Lower leg skin (tissue), 4 donors: Measurements from ENCODE around the gene CHRNA9. TPM values are rescaled to one million over a fixed set of nuclear protein-coding genes. Genes with fewer than 3 reads are reported as not detected.
A peak's percentile ranks its signal among the peaks of the same experiment; 100 is the strongest.

Experiments
- DNase-seq, 2 donors: peaks; one replicate each; pipeline ENCODE4 v3.0.0-alpha.2; 2019; ENCODE audit warnings: low spot score in 2 of 2
- H3K4me3 ChIP-seq: fragments of 200-600 bp; sonication (generic); 2 replicates; pipeline ENCODE4 v1.5.1; 2017; ENCODE audit warnings: mild to moderate bottlenecking, low read depth; ENCODE audit not compliant: poor library complexity, severe bottlenecking
- CTCF ChIP-seq, 3 donors: fragments of 450-650 bp; IDR thresholded peaks; one replicate each; pipeline ENCODE4 v1.5.1; 2016; ENCODE audit warnings: antibody characterized with exemption in 3 of 3, mild to moderate bottlenecking in 3 of 3, moderate library complexity in 2 of 3
- POLR2A ChIP-seq, 2 donors: fragments of 450-650 bp; IDR thresholded peaks; one replicate each; pipeline ENCODE4 v1.6.1; 2016 to 2017; ENCODE audit warnings: antibody characterized with exemption in 2 of 2, mild to moderate bottlenecking in 1 of 2, moderate library complexity in 1 of 2
- WGBS, 2 donors: methylation state at CpG; one replicate each; pipeline ENCODE4 v1.1.5; 2018; 5-methylcytosine and 5-hydroxymethylcytosine counted together
- intact Hi-C: fragments of 100-400 bp; cut with DNase I; formaldehyde crosslinking; loops from one replicate; pipeline ENCODE4 v1.15.0; 2023; ENCODE audit warnings: low total_unique reads
- total RNA-seq, 4 donors: library from RNA; depleted of rRNA; stranded (reverse); fragments of >200 nt; gene quantifications; one replicate each; pipeline ENCODE4 v1.1.0, GENCODE V29; 2016

CHRNA9 gene
- total RNA-seq, 4 donors from 2014 or later = 0.27 to 1.9 (median 1.3) TPM

- 43 to 51% methylated on average over 4 of the region's 4 CpGs for WGBS, 2 donors
- TF ChIP-seq POLR2A (IDR thresholded peaks at IDR 0.05) = no peak
- no peak for TF ChIP-seq CTCF (IDR thresholded peaks at IDR 0.05)
- H3K4me3 ChIP-seq = no peak overlapping the region
- no peak for DNase-seq
- intact Hi-C loops = loop anchor here (5.0 kb wide), 1 partner anchor 171 kb away; no protein-coding TSS in a partner anchor
Observed at GRCh38 chr4:40322811-40323210, 12.3 kb upstream of the CHRNA9 start.

GRCh38 chr4:40323866-40324265, 11.3 kb upstream of the CHRNA9 start:
- WGBS, 2 donors = 77 to 85% methylated on average over 2 of the region's 2 CpGs
- peak in 1 of 2 donors; percentile 6 for DNase-seq

GRCh38 chr4:40325406-40326019, 9.6 kb upstream of the CHRNA9 start:
- TF ChIP-seq POLR2A (IDR thresholded peaks at IDR 0.05) = no peak
- TF ChIP-seq CTCF (IDR thresholded peaks at IDR 0.05) = no peak
- WGBS, 2 donors = 5 to 8% methylated on average over 2 of the region's 2 CpGs
- H3K4me3 ChIP-seq = no peak overlapping the region
- intact Hi-C loops = no loop called here
- peak in 1 of 2 donors; percentile 8 for DNase-seq

More at GRCh38 chr4:40323866-40324265, 11.3 kb upstream of the CHRNA9 start:
- intact Hi-C loops = loop anchor here (5.0 kb wide), 1 partner anchor 172 kb away; no protein-coding TSS in a partner anchor
- TF ChIP-seq POLR2A (IDR thresholded peaks at IDR 0.05) (no peak), CTCF (IDR thresholded peaks at IDR 0.05) (no peak)
- no peak overlapping the region for H3K4me3 ChIP-seq

- H3K4me3 ChIP-seq = no peak overlapping the region
- no peak for DNase-seq
- TF ChIP-seq POLR2A (IDR thresholded peaks at IDR 0.05) (no peak), CTCF (IDR thresholded peaks at IDR 0.05) (no peak)
- intact Hi-C loops = no loop called here
- WGBS, 2 donors = 69 to 72% methylated on average over 4 of the region's 4 CpGs
Observed at GRCh38 chr4:40327340-40327739, 7.8 kb upstream of the CHRNA9 start.

GRCh38 chr4:40328383-40328782, 6.8 kb upstream of the CHRNA9 start:
- no peak for TF ChIP-seq CTCF (IDR thresholded peaks at IDR 0.05)
- no peak for TF ChIP-seq POLR2A (IDR thresholded peaks at IDR 0.05)
- WGBS, 2 donors = 87 to 91% methylated on average over 1 of the region's 1 CpG
- intact Hi-C loops = no loop called here

GRCh38 chr4:40329805-40330204, 5.3 kb upstream of the CHRNA9 start:
- intact Hi-C loops = no loop called here
- 81 to 91% methylated on average over 7 of the region's 7 CpGs for WGBS, 2 donors
- no peak overlapping the region for H3K4me3 ChIP-seq
- no peak for DNase-seq
- TF ChIP-seq CTCF (IDR thresholded peaks at IDR 0.05) = no peak
- no peak for TF ChIP-seq POLR2A (IDR thresholded peaks at IDR 0.05)

More at GRCh38 chr4:40328383-40328782, 6.8 kb upstream of the CHRNA9 start:
- no peak overlapping the region for H3K4me3 ChIP-seq
- DNase-seq = no peak
